Mucosa of stomach (tissue), 1 donor: Measurements from ENCODE around the gene ANO5.

Source experiments
- H3K27me3 ChIP-seq: one replicate; pipeline ENCODE4 v1.7.0; 2013; ENCODE audit warnings: mild to moderate bottlenecking, low read length; ENCODE audit not compliant: control insufficient read depth, insufficient read depth
- H3K36me3 ChIP-seq: one replicate; pipeline ENCODE4 v1.7.0; 2013; ENCODE audit warnings: low read length; ENCODE audit not compliant: control insufficient read depth, insufficient read depth
- H3K4me1 ChIP-seq: one replicate; pipeline ENCODE4 v1.7.0; 2013; ENCODE audit warnings: mild to moderate bottlenecking, low read length; ENCODE audit not compliant: control insufficient read depth, insufficient read depth
- H3K4me3 ChIP-seq: one replicate; pipeline ENCODE4 v1.7.0; 2013; ENCODE audit warnings: low read length
- H3K9ac ChIP-seq: one replicate; pipeline ENCODE4 v1.7.0; 2013; ENCODE audit warnings: mild to moderate bottlenecking, low read length, moderate library complexity
- H3K9me3 ChIP-seq: one replicate; pipeline ENCODE4 v1.7.0; 2013; ENCODE audit warnings: mild to moderate bottlenecking, low read length, moderate library complexity; ENCODE audit not compliant: control insufficient read depth
- donor health status: Pancreatic carcinoma.

The ANO5 gene

DNA sequence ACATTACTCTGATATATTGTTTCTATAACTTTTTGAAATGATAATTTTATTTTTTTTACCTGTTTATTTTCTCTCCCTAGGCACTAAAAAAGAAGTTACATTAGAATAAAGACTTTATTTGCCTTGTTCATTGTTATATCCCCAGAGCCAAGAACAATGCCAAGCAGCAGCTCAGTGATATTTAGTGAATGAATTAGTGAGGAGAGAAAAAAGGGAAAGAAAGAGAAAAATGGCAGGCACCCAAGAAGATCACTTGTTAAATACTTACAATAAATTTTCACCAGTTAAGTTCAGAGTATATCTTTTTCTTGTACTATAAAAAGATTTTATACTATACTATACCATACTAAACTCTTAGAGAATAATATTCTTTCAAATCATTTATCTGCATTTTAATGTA is 13.3 kb upstream of the ANO5 start:
- no peaks in the 10 kb centered on the region for H3K4me1 ChIP-seq

GRCh38 chr11:22180131-22180530 is 12.8 kb upstream of the ANO5 start:
- no peaks in the 10 kb centered on the region for H3K36me3 ChIP-seq
- no peaks in the 10 kb centered on the region for H3K9me3 ChIP-seq
- H3K9ac ChIP-seq: no peak overlapping the region
- no peak overlapping the region for H3K4me3 ChIP-seq
- H3K27me3 ChIP-seq: no peaks in the 10 kb centered on the region
- H3K4me1 ChIP-seq: no peaks in the 10 kb centered on the region

More for the DNA sequence above, 13.3 kb upstream of the ANO5 start:
- no peaks in the 10 kb centered on the region for H3K36me3 ChIP-seq
- no peak overlapping the region for H3K9ac ChIP-seq
- H3K9me3 ChIP-seq: no peaks in the 10 kb centered on the region
- H3K27me3 ChIP-seq: no peaks in the 10 kb centered on the region
- H3K4me3 ChIP-seq: no peak overlapping the region

DNA sequence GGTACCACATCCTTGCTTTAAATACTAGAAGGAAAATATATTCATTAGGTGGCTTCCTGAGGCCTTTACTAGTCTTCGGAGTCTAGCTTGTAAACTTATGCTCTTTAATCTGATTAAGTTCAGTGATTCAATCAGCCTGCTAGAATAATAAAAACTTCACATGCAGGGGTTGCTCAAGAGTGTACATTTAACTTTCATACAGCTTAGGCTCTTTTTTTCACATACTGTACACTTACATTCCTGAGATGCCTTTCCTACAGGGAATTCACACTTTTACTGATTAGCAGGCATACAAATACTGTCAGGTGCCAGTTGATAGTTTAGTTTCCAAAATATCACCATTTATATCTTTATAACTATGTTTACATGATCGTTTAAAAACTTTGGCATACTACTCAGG is 3.2 kb upstream of the ANO5 start:
- no peaks in the 10 kb centered on the region for H3K36me3 ChIP-seq
- H3K9ac ChIP-seq: no peak overlapping the region
- H3K27me3 ChIP-seq: no peaks in the 10 kb centered on the region

DNA sequence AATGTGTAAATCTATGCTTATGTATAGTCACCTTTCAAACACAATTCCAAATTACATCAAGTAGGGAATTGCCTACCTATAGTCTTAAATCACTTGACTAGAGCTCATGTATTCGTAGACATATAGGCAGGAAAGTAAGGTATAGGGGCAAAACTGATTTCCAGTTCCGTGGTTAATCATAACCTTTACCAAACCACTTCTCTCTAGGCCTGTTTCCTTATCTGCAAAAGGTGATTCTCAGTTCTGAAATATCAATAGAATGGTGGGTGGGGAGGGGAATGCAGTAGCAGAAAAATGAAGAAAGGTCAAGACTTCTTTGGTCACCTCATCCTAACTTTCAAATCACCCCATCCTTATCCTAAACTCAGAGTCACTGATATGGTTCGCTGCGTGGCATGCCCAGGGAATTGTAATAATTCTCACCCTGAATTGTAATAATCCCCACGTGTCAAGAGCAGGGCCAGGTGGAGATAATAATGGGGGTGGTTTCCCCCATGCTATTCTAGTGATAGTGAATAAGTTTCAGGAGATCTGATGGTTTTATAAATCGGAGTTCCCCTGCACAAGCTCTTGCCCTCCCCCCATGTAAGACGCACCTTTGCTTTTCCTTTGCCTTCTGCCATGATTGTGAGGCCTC is 1.9 kb upstream of the ANO5 start:
- Histone ChIP-seq H3K36me3 (no peaks in the 10 kb centered on the region), H3K4me1 (peaks cover 13% of the 10 kb centered on the region), H3K9me3 (no peaks in the 10 kb centered on the region), H3K9ac (no peak overlapping the region), H3K27me3 (no peaks in the 10 kb centered on the region), H3K4me3 (no peak overlapping the region)

More for the DNA sequence above, 3.2 kb upstream of the ANO5 start:
- H3K9me3 ChIP-seq: no peaks in the 10 kb centered on the region
- H3K4me1 ChIP-seq: peaks cover 12% of the 10 kb centered on the region
- no peak overlapping the region for H3K4me3 ChIP-seq

GRCh38 chr11:22192289-22192641 is 620 bp upstream of the ANO5 start:
- peak overlapping the region; percentile 95 for H3K9ac ChIP-seq

GRCh38 chr11:22193348-22194051 is 615 bp downstream of the ANO5 start:
- Histone ChIP-seq H3K27me3 (no peaks in the 10 kb centered on the region), H3K9ac (peak overlapping the region; percentile 95), H3K4me3 (peak overlapping the region; percentile 81), H3K4me1 (peaks cover 13% of the 10 kb centered on the region), H3K9me3 (no peaks in the 10 kb centered on the region), H3K36me3 (no peaks in the 10 kb centered on the region)

More at GRCh38 chr11:22192289-22192641, 620 bp upstream of the ANO5 start:
- peaks cover 13% of the 10 kb centered on the region for H3K4me1 ChIP-seq
- H3K9me3 ChIP-seq: no peaks in the 10 kb centered on the region
- H3K36me3 ChIP-seq: no peaks in the 10 kb centered on the region
- peak overlapping the region; percentile 81 for H3K4me3 ChIP-seq
- H3K27me3 ChIP-seq: no peaks in the 10 kb centered on the region

DNA sequence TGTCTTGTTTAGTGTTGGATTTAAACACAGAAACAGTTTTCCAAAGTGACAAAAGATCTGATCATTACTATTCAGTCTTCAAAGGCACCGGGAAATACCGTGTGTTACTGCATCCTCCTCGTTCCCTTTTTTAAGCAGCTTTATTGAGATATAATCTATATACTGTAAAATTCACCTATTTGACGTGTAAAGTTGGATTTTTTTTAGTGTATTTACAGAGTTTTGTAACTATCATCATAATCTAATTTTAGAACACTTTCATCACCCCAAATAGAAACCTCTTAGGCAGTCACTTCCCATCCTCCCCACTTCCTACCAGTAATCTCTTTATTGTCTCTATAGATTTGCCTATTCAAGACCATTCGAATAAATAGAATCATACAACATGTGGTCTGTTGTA is 1.4 kb downstream of the ANO5 start:
- H3K9me3 ChIP-seq: no peaks in the 10 kb centered on the region
- H3K9ac ChIP-seq: no peak overlapping the region
- H3K4me3 ChIP-seq: no peak overlapping the region
- no peaks in the 10 kb centered on the region for H3K36me3 ChIP-seq
- H3K27me3 ChIP-seq: no peaks in the 10 kb centered on the region
- H3K4me1 ChIP-seq: peaks cover 13% of the 10 kb centered on the region

GRCh38 chr11:22194907-22195306 is 2.0 kb downstream of the ANO5 start:
- Histone ChIP-seq H3K9ac (no peak overlapping the region), H3K9me3 (no peaks in the 10 kb centered on the region), H3K4me1 (peaks cover 13% of the 10 kb centered on the region), H3K36me3 (no peaks in the 10 kb centered on the region), H3K27me3 (no peaks in the 10 kb centered on the region), H3K4me3 (no peak overlapping the region)

GRCh38 chr11:22197139-22198005 is 4.5 kb downstream of the ANO5 start:
- Histone ChIP-seq H3K9me3 (no peaks in the 10 kb centered on the region), H3K9ac (no peak overlapping the region), H3K27me3 (no peaks in the 10 kb centered on the region), H3K36me3 (no peaks in the 10 kb centered on the region), H3K4me3 (no peak overlapping the region), H3K4me1 (peaks cover 9% of the 10 kb centered on the region)

DNA sequence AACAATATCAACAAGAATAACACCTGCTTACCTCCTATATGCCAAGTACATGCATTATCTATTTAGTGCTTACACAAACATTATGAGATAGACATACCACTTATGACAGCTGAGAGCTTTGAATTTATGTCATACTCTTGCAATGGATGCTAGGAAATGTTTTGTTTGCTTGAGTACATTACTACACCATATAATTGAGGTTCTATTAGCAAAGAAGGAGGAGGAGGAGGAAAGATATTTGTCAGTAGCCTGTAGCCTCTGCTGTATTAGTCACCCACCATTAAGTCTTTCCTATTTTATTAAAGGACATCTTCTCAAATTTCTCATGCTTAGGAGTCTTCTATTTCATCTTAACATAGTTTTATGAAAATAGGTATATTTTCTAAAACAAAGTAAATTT is 6.4 kb downstream of the ANO5 start:
- no peak overlapping the region for H3K4me3 ChIP-seq

DNA sequence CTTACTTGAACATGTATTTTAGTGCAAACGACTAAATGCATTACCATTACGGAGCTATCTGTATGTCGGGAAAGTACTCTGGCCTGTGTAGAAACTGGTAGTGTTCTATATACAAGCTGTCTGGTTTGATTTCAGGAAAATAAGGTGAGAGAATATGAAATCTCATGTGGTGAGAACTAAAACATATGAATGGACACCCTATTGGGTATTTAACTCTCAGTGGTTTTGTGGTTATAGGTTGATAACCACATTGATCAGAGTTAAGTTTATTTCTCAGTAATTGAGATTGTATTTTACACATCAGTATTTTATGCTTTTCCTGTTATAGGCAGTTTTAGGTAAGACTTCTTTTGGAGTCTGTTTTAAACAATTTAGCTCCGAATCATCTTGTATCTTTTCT is 10.4 kb downstream of the ANO5 start:
- Histone ChIP-seq H3K27me3 (no peaks in the 10 kb centered on the region), H3K36me3 (no peaks in the 10 kb centered on the region), H3K9ac (no peak overlapping the region), H3K4me3 (no peak overlapping the region), H3K9me3 (no peaks in the 10 kb centered on the region), H3K4me1 (no peaks in the 10 kb centered on the region)

More for the DNA sequence above, 6.4 kb downstream of the ANO5 start:
- Histone ChIP-seq H3K36me3 (no peaks in the 10 kb centered on the region), H3K4me1 (peaks cover 5% of the 10 kb centered on the region), H3K27me3 (no peaks in the 10 kb centered on the region), H3K9me3 (no peaks in the 10 kb centered on the region), H3K9ac (no peak overlapping the region)

DNA sequence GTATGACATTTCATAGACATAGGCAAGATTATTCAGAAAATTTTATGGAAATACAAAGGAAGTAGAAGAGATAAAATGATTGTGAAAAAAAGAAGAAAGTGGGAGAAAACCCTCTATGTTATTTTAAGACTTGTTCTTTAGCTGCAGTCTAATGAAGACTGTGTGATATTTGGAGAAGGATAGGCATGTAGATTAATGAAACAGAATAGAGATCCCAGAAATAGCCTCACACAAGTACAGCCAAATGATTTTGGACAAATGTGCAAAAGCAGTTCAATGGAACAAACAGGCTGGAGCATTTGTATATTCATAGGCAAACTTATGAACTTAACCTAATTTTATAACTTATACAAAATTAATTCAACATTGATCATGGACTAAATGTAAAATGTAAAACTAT is 14.3 kb downstream of the ANO5 start:
- Histone ChIP-seq H3K36me3 (no peaks in the 10 kb centered on the region), H3K4me1 (no peaks in the 10 kb centered on the region), H3K9me3 (no peaks in the 10 kb centered on the region), H3K9ac (no peak overlapping the region), H3K4me3 (no peak overlapping the region), H3K27me3 (no peaks in the 10 kb centered on the region)
